Astrocyte of the hippocampus (primary cell): Measurements from ENCODE around the gene CDC73.
"Not testable (repeated sequence)": the region's sequence is repeated elsewhere in the genome, so short reads cannot be mapped to it uniquely, and the experiment has no call there.

Experiments used
- DNase-seq: peaks from one replicate; pipeline ENCODE4 v3.0.0; 2011; ENCODE audit warnings: low read depth, low spot score

Gene CDC73

GRCh38 chr1:193179094-193179493 lies 57.3 kb downstream of the CDC73 start:
- no peak for DNase-seq

- peak; percentile 17 for DNase-seq
Observed at GRCh38 chr1:193181536-193181935, 59.7 kb downstream of the CDC73 start.

- DNase-seq, result peak; percentile 15
Observed at GRCh38 chr1:193181985-193182384, 60.2 kb downstream of the CDC73 start.

DNA sequence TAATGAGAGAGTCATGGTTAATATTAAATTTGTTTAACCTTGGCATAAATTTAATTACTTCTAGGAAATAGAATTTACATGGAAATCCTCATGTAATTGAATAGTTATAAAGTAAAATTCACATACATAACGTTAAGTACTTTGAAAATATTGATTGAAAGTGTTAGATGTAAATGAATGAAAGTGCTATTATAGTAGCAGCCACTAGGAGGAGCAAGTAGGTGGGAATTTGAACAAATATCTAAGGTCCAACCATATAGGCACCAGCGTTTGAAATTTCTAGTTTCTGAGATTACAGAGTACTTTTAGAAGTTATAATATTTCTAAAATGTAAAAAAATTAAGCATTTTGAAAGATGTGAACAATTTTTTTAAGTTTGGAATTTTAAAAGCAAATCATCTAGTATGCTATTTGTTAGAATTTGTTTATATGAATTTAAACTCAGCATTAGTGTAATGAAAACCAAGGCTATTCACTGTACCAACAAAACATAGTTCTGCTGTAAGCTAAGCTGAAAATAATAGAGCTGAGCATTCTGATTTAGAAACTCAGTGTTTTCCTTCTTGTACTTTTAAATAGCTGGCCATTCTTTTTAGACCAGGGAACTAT lies 61.3 kb downstream of the CDC73 start:
- peak; percentile 68 for DNase-seq

- no peak for DNase-seq
Observed at GRCh38 chr1:193184776-193185175, 62.9 kb downstream of the CDC73 start.

DNA sequence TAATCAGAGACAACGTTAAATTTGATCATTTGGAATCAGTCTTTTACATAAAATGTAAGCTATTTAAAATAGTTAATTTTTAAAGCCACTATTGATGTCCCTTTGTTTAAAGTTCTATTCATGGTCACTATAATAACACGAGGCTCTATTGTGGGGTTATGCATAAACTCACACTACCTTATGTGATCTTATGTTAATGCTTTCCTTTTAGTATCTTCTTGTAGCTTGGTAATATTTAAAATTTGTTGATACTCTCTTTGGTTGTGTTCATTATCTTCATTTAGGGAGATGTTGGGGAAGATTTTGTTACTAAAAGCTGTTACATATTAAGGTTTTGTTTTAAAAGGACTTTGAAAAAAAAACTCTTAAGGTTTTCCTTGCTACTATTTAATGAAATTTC lies 63.4 kb downstream of the CDC73 start:
- no peak for DNase-seq

GRCh38 chr1:193185901-193186731 lies 64.3 kb downstream of the CDC73 start, which contains the start of gene B3GALT2:
Gene B3GALT2, minus strand, starts transcription at chr1:193186613. Its CDS starts 5,051 bp downstream, at chr1:193181562.
- DNase-seq, result peak; percentile 51

GRCh38 chr1:193187114-193187513 lies 65.3 kb downstream of the CDC73 start:
- no peak for DNase-seq

DNA sequence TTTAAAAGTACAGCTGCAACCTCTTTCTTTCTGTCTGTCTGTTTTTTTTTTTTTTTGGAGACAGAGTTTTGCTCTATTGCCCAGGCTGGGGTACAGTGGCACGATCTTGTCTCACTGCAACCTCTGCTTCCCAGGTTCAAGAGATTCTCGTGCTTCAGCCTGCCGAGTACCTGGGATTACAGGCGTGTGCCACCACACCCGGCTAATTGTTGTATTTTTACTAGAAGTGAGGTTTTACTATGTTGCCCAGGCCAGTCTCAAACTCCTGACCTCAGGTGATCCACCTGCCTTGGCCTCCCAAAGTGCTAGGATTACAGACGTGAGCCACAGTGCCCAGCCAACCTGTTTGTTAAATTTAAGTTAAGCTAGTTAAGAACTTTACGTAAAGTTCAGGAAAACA lies 67.1 kb downstream of the CDC73 start:
- not testable (repeated sequence) for DNase-seq

DNA sequence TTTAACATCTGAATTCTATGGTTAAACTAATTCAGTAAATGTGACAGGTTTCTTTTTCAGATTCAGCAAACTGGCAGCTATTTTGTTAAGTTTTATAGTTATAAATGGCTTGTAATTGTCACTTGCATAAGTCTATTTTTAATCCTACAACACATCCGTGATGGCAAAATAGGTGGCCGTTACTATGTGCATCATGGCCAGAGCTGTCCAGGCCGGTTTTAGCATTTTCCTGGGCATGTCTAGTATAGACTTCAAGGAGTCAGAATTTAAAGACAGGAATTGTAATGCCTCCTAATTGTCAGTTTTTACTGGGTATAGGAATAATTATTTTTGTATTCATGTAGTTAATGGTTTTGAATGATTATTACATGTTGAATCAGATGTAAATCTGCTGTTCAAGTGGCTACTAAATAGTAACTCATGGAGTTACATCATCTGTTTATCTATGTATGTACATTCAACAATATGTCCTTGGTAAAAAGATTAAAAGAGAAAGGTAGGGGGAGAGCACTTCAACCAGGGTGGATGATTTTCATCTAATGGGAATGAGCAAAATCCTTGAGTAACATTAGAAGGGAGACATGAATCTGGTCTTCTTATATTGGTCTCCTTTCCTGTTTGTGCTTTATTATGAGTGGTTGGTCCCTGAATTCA lies 67.7 kb downstream of the CDC73 start:
- no peak for DNase-seq

DNA sequence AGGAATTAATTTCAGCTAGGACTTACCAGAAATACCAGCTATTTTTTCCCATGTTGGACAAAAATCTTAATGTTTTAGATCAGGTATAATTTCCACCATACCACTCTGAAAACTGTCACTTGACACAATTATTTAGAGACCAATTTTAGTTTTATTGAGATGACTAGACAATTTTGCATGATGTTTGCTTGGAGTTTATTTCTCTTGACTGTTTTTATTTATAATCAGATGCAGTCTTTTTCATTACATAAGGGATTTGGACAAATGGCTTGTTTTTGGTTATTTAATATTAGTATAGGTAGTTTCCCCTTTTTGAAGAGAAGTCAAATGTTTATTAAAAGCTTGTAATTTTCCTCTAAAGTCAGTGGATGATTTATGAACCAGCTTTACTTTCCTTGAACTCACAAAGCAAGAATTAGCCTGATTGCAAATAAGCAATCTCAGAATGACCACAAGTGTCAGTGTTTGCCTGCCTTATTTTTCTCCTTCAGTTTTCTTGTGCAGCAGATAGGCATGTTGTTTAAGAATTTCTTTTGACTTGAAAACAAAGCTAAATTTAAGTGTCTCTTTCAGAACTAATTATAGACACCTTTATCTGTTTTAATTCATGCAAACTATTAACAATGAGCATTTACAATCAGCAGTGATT lies 68.4 kb downstream of the CDC73 start:
- peak; percentile 42 for DNase-seq

DNA sequence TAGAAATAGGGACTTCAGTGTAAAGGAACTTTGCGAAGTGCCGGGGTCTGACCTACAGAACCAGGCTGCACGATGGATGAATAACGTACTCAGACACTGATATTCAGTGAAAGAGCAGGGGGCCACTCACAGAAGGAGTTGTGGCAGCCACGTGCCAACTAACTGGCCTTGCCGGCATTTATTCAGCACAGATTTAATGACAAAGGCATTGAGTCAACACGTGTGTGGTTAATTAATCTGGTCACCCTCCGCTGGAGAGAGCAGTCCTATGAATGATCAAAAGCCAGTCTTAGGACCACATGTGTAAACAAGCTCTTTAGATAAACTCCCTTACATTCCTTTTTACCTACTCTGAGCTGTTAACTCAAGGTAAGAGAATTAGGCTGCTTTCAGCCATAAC lies 70.8 kb downstream of the CDC73 start:
- DNase-seq, result no peak

GRCh38 chr1:193199940-193200339 lies 78.1 kb downstream of the CDC73 start:
- no peak for DNase-seq

DNA sequence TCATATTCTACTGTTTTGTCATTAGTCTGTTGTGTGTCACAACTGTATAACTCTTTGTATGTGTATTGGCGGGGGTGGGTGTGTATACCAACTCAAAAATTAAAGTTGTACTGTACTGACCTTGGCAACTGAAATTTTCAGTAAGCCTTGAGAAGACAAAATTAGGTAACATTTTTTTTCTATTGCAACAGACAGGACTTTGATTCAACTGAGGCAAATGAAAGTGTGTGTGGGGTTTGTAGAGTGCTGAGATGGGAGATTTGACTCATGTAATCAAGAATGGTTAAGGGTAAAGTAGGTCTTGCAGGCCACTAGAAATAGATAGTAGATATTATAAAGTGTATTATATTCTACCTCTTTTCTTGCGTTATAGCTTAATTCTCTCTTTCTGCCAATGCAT lies 79.2 kb downstream of the CDC73 start:
- DNase-seq, result no peak

GRCh38 chr1:193210996-193211395 lies 89.2 kb downstream of the CDC73 start:
- DNase-seq, result no peak

DNA sequence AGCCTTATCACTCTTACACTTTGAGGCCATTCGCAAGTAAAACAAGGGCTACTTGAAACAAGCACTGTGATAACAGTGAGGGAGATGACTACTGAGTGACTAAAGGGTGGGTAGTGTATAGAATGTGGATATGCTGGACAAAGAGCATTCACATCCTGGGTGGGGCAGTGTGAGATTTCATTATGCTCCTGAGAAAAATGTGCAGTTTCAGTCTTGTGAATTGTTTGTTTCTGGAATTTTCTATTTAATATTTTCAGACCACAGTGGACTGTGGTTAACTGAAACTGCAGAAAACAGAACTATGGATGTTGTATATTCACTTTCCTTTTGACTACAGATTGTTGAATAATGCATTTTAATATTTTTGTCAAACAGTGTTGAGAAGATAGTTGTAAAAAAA lies 89.7 kb downstream of the CDC73 start:
- DNase-seq, result peak; percentile 59

GRCh38 chr1:193212637-193213036 lies 90.8 kb downstream of the CDC73 start:
- no peak for DNase-seq

DNA sequence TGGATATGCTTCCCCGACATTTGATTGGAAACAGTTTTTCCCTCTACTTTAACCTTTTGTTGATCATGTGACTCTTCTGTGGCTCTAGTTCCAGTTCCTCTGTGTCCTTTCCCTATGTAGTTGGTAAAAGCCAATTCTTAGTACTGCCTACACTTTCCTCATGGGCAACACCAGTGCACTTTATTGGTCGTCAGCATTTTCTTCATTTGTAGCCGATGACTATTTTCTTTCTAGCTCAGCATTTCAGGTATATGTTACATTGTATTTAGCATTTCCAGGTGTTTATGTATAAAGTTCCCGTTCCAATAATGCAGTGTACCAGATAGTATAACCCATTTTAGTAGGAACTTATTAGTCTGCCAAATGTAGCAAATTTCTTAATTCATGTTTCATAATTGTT lies 92.2 kb downstream of the CDC73 start:
- no peak for DNase-seq

- no peak for DNase-seq
Observed at GRCh38 chr1:193216920-193217319, 95.1 kb downstream of the CDC73 start.

GRCh38 chr1:193219391-193219790 lies 97.6 kb downstream of the CDC73 start:
- no peak for DNase-seq

GRCh38 chr1:193221651-193222050 lies 99.8 kb downstream of the CDC73 start:
- peak; percentile 43 for DNase-seq

DNA sequence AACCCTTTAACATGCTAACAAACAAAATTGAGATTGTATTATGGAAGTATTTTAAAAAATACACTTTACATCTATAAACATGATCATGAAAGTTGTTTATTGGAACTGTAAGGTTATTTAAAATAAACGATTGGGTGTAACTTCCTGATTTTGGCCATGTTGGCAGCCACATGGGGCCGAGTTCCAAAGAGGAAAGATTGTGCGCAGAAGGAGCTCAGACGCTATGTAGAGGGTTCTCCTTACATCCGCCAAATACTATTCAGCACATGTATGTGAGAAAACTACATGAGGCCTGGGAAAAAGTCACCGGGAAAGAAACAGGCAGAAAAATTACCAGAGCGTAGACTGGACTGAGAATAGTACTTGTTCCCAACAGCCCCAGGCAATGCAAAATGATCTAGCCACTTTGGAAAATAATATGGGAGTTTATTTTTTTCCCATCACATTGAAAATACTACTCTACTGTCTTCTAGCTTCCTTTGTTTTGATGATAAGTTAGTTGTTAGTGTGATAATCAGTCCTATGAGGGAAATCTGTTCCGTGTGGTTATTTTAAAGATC lies 100.3 kb downstream of the CDC73 start:
- no peak for DNase-seq
